ENCODE results near the gene CCNL2.
"Not testable (repeated sequence)": the region's sequence is repeated elsewhere in the genome, so short reads cannot be mapped to it uniquely, and the experiment has no call there.

The CCNL2 gene

GRCh38 chr1:1432274-1432950, 33.3 kb upstream of the CCNL2 start:
- no peak for DNase-seq

- no peak for DNase-seq
Measured at GRCh38 chr1:1431845-1432273, 32.7 kb upstream of the CCNL2 start.

GRCh38 chr1:1430992-1431844, 32.1 kb upstream of the CCNL2 start:
- DNase-seq, result no peak

- peak; percentile 61 for DNase-seq
Measured at GRCh38 chr1:1430114-1430982, 31.2 kb upstream of the CCNL2 start.

- no peak for DNase-seq
Measured at GRCh38 chr1:1429671-1430073, 30.5 kb upstream of the CCNL2 start.

- not testable (repeated sequence) for DNase-seq
Measured at GRCh38 chr1:1428967-1429366, 29.8 kb upstream of the CCNL2 start.

- no peak for DNase-seq
Measured at GRCh38 chr1:1428174-1428573, 29.0 kb upstream of the CCNL2 start.

GRCh38 chr1:1427820-1428148, 28.6 kb upstream of the CCNL2 start:
- DNase-seq, result no peak

GRCh38 chr1:1427106-1427819, 28.1 kb upstream of the CCNL2 start:
- DNase-seq, result no peak

- DNase-seq, result no peak
Measured at GRCh38 chr1:1426496-1427105, 27.5 kb upstream of the CCNL2 start.

- DNase-seq, result no peak
Measured at GRCh38 chr1:1425753-1426495, 26.8 kb upstream of the CCNL2 start.

GRCh38 chr1:1425426-1425752, 26.3 kb upstream of the CCNL2 start:
- no peak for DNase-seq

- DNase-seq, result no peak
Measured at GRCh38 chr1:1424707-1425106, 25.6 kb upstream of the CCNL2 start.

GRCh38 chr1:1423245-1423597, 24.1 kb upstream of the CCNL2 start:
- DNase-seq, result no peak

GRCh38 chr1:1422465-1423244, 23.5 kb upstream of the CCNL2 start:
- no peak for DNase-seq

GRCh38 chr1:1421907-1422464, 22.9 kb upstream of the CCNL2 start:
- DNase-seq, result no peak

GRCh38 chr1:1421147-1421906, 22.2 kb upstream of the CCNL2 start, which contains the start of gene ANKRD65:
Gene ANKRD65 (minus strand): TSS chr1:1421276. CDS start chr1:1421005, 271 bp downstream.
- DNase-seq, result peak; percentile 82

- no peak for DNase-seq
Measured at GRCh38 chr1:1420654-1421141, 21.6 kb upstream of the CCNL2 start.

GRCh38 chr1:1419813-1420653, 20.9 kb upstream of the CCNL2 start:
- no peak for DNase-seq
